HepG2 (cell line): Measurements from ENCODE around the gene RIT2. TPM values are rescaled to one million over a fixed set of nuclear protein-coding genes. Genes with fewer than 3 reads are reported as not detected.

Experiments
- ATAC-seq: fragments of 200-7000 bp; cut with Tn5 transposase; 3 replicates; pipeline ENCODE4 v1.9.1; 2020; ENCODE audit warnings: mild to moderate bottlenecking, moderate library complexity
- BruUV-seq: library from RNA; stranded (reverse); fragments of 400-500 nt; replicated peaks from 2 replicates; lab custom pipeline; 2021; lab: Mats Ljungman, UMichigan
- CTCF ChIA-PET: fragments of 300-600 bp; formaldehyde crosslinking; extraction: SDS; loops from one replicate; lab custom pipeline; 2021; ENCODE audit warnings: low total read pairs, inconsistent platforms, low intra/inter-chr PET ratio; lab: Yijun Ruan, JAX
- POLR2A ChIA-PET: fragments of 350-600 bp; sonication (Branson Sonifier 250); formaldehyde crosslinking; loops from one replicate; lab custom pipeline; 2020; ENCODE audit warnings: antibody characterized with exemption, inconsistent platforms; lab: Yijun Ruan, JAX
- DNase-seq: peaks from one replicate; pipeline ENCODE4 v3.0.0-alpha.2; 2015; ENCODE audit warnings: low spot score
- FAIRE-seq: peaks from 3 replicates; lab custom pipeline; 2011; peaks lifted over from hg19 to GRCh38; lab: Jason Lieb, UNC
- H2AFZ ChIP-seq: one replicate; pipeline ENCODE4 v1.6.1; 2011; ENCODE audit warnings: low read length, inconsistent platforms
- H3K27ac ChIP-seq: fragments of 300-600 bp; 3 replicates; pipeline ENCODE4 v1.8.0; 2011; ENCODE audit warnings: mixed run types, mild to moderate bottlenecking, mixed read lengths, low read length, inconsistent platforms; ENCODE audit not compliant: insufficient read depth; ENCODE audit errors: extremely low read length
- H3K27me3 ChIP-seq, 2 experiments: fragments of 200-600 bp in 1 of 2; 2 replicates in 1 of 2; 3 replicates in 1 of 2; pipeline versions ENCODE4 v1.6.0 to v1.8.0; 2011; ENCODE audit warnings: low read length in 2 of 2, mild to moderate bottlenecking in 2 of 2, moderate library complexity in 2 of 2, inconsistent platforms in 1 of 2; ENCODE audit not compliant: insufficient read depth in 2 of 2, control insufficient read depth in 1 of 2
- H3K36me3 ChIP-seq, 2 experiments: fragments of 200-600 bp in 1 of 2; replicated peaks in 1 of 2; 2 replicates in 1 of 2; 3 replicates in 1 of 2; pipeline versions ENCODE4 v1.5.1 to v1.8.0; 2011; ENCODE audit warnings: low read length in 2 of 2, inconsistent platforms in 1 of 2; ENCODE audit not compliant: insufficient read depth in 2 of 2, control insufficient read depth in 1 of 2
- H3K4me1 ChIP-seq: 2 replicates; pipeline ENCODE4 v1.5.1; 2012; ENCODE audit warnings: low read length, inconsistent platforms; ENCODE audit not compliant: insufficient read depth
- H3K4me2 ChIP-seq: 2 replicates; pipeline ENCODE4 v1.6.0; 2011; ENCODE audit warnings: low read depth, low read length, inconsistent platforms
- H3K4me3 ChIP-seq, 3 experiments: fragments of 200-600 bp in 1 of 3; sonication (generic), shearing (Covaris generic) in 1 of 3; replicated peaks in 1 of 3; 2 replicates each; pipeline ENCODE4 v1.5.1; 2011 to 2016; ENCODE audit warnings: low read length in 3 of 3, inconsistent platforms in 2 of 3, low read depth in 2 of 3, mild to moderate bottlenecking in 2 of 3, control low read depth in 1 of 3, mixed read lengths in 1 of 3; ENCODE audit not compliant: insufficient read depth in 1 of 3
- H3K79me2 ChIP-seq: one replicate; pipeline ENCODE4 v1.6.1; 2011; ENCODE audit warnings: low read length, inconsistent platforms; ENCODE audit not compliant: insufficient read depth
- H3K9ac ChIP-seq: 2 replicates; pipeline ENCODE4 v1.6.0; 2011; ENCODE audit warnings: mild to moderate bottlenecking, low read depth, low read length, inconsistent platforms; ENCODE audit not compliant: insufficient read depth
- H3K9me3 ChIP-seq: 2 replicates; pipeline ENCODE4 v1.5.1; 2012; ENCODE audit warnings: mild to moderate bottlenecking, low read length
- H4K20me1 ChIP-seq: 2 replicates; pipeline ENCODE4 v1.6.0; 2011; ENCODE audit warnings: inconsistent platforms, mild to moderate bottlenecking, low read length, moderate library complexity; ENCODE audit not compliant: insufficient read depth
- CCAR2 ChIP-seq: fragments of 200-400 bp; formaldehyde crosslinking; optimal IDR thresholded peaks from 2 replicates; pipeline ENCODE3; 2018; ENCODE audit warnings: low read depth, mild to moderate bottlenecking, low read length, moderate library complexity
- ETV6 ChIP-seq: sonication (generic); formaldehyde crosslinking; conservative IDR thresholded peaks from 2 replicates; pipeline ENCODE4 v1.4.0; 2020; ENCODE audit warnings: missing genetic modification reagents
- FOXA3 ChIP-seq: IDR thresholded peaks from 2 replicates; pipeline ENCODE4 v1.6.1; 2016; ENCODE audit warnings: missing genetic modification reagents, missing compliant biosample characterization
- MATR3 ChIP-seq: sonication (generic); formaldehyde crosslinking; IDR thresholded peaks from 2 replicates; pipeline ENCODE4 v1.4.0; 2020; ENCODE audit warnings: missing genetic modification reagents
- NCOA1 ChIP-seq: sonication (generic); formaldehyde crosslinking; IDR thresholded peaks from 2 replicates; pipeline ENCODE4 v1.9.0; 2021; ENCODE audit warnings: missing genetic modification reagents
- PHF21A ChIP-seq: sonication (generic); formaldehyde crosslinking; IDR thresholded peaks from 2 replicates; pipeline ENCODE4 v1.5.0; 2020; ENCODE audit warnings: mild to moderate bottlenecking, missing genetic modification reagents
- PREB ChIP-seq: sonication (generic); formaldehyde crosslinking; IDR thresholded peaks from 2 replicates; pipeline ENCODE4 v1.4.0; 2020; ENCODE audit warnings: missing genetic modification reagents
- RBAK ChIP-seq: sonication (generic); formaldehyde crosslinking; IDR thresholded peaks from 2 replicates; pipeline ENCODE4 v1.5.1; 2020; ENCODE audit warnings: mild to moderate bottlenecking, missing genetic modification reagents
- ZNF460 ChIP-seq: sonication (generic); formaldehyde crosslinking; IDR thresholded peaks from 2 replicates; pipeline ENCODE4 v1.5.1; 2020; ENCODE audit warnings: missing genetic modification reagents, mild to moderate bottlenecking, borderline replicate concordance
- WGBS: methylation state at CpG from one replicate; pipeline ENCODE4 v1.1.6; 2017; ENCODE audit warnings: low lambda C conversion rate; 5-methylcytosine and 5-hydroxymethylcytosine counted together
- in situ Hi-C: cut with HindIII; loops from 2 replicates; pipeline ENCODE4 v1.10.0; 2017; ENCODE audit warnings: low pct_unique_long_range_greater_than_20kb; ENCODE audit not compliant: extremely low pct_ligation_motif_present
- intact Hi-C: fragments of 100-400 bp; cut with micrococcal nuclease; formaldehyde crosslinking; loops from one replicate; pipeline ENCODE4 v1.10.0; 2022; ENCODE audit not compliant: unreplicated experiment
- polyA plus RNA-seq, 8 experiments: library from polyadenylated mRNA; depleted of rRNA in 3 of 8; stranded (reverse) in 7 of 8; unstranded in 1 of 8; fragments of >200 nt; fragmentation: Illumina TruSeq in 4 of 8; extraction: Trizol in 4 of 8; gene quantifications; 2 replicates each; pipeline versions ENCODE4 v1.2.1 to v1.2.3, GENCODE V29; 2011 to 2016; ENCODE audit warnings: low read depth in 4 of 8, missing spikeins in 1 of 8, mixed read lengths in 1 of 8; ENCODE audit not compliant: insufficient read depth in 1 of 8
- total RNA-seq, 5 experiments: library from RNA; depleted of rRNA; stranded (reverse); fragments of >200 nt; fragmentation: Illumina TruSeq; extraction: Trizol; gene quantifications; 2 replicates each; pipeline ENCODE4 v1.2.3, GENCODE V29; 2016; ENCODE audit warnings: low read depth in 1 of 5
- TF ChIP-seq, protein P1 (sequence below): sonication (generic); formaldehyde crosslinking; IDR thresholded peaks from 2 replicates; pipeline ENCODE4 v1.8.0; 2022; ENCODE audit warnings: mild to moderate bottlenecking, missing genetic modification reagents, borderline replicate concordance
- TF ChIP-seq, protein P2 (sequence below): sonication (generic); formaldehyde crosslinking; IDR thresholded peaks from 2 replicates; pipeline ENCODE4 v1.5.1; 2020; ENCODE audit warnings: missing genetic modification reagents, mild to moderate bottlenecking, borderline replicate concordance

Gene RIT2
- total and polyA plus RNA-seq, 2 of the 13 experiments (the other 11 are each of a cell fraction or from before 2014, with no cell fraction given), result not detected

DNA sequence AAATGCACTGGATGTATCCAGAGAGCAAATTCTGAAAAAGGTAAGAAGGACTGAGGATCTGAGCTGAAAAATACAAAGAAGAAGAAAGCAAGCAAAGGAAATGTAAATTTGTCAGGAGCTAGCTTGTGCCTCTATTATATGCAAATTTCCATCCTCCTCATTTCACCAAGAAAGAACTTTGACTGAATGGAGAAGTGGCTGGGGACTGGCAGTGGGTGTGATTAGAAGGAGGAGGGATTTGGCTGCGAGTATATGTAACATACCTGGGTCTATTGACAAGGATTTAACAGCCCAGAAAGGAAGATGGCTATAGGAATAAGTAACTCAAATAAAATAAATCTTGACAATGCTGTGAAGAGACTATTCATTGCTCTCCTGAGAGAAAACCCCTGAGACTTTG, 19.4 kb upstream of the RIT2 start:
- in situ Hi-C loops, result no loop called here
- TF ChIP-seq, protein P1, sequence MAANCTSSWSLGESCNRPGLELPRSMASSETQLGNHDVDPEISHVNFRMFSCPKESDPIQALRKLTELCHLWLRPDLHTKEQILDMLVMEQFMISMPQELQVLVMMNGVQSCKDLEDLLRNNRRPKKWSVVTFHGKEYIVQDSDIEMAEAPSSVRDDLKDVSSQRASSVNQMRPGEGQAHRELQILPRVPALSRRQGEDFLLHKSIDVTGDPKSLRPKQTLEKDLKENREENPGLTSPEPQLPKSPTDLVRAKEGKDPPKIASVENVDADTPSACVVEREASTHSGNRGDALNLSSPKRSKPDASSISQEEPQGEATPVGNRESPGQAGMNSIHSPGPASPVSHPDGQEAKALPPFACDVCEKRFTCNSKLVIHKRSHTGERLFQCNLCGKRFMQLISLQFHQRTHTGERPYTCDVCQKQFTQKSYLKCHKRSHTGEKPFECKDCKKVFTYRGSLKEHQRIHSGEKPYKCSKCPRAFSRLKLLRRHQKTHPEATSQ (CRISPR knock-in tag), result no peak
- TF ChIP-seq PREB (CRISPR knock-in tag), result no peak
- TF ChIP-seq PHF21A (CRISPR knock-in tag), result no peak
- no peak for TF ChIP-seq NCOA1 (CRISPR knock-in tag)
- TF ChIP-seq ZNF460 (CRISPR knock-in tag), result no peak
- TF ChIP-seq ETV6 (CRISPR knock-in tag), result no peak
- TF ChIP-seq, protein P2, sequence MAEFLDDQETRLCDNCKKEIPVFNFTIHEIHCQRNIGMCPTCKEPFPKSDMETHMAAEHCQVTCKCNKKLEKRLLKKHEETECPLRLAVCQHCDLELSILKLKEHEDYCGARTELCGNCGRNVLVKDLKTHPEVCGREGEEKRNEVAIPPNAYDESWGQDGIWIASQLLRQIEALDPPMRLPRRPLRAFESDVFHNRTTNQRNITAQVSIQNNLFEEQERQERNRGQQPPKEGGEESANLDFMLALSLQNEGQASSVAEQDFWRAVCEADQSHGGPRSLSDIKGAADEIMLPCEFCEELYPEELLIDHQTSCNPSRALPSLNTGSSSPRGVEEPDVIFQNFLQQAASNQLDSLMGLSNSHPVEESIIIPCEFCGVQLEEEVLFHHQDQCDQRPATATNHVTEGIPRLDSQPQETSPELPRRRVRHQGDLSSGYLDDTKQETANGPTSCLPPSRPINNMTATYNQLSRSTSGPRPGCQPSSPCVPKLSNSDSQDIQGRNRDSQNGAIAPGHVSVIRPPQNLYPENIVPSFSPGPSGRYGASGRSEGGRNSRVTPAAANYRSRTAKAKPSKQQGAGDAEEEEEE, result no peak
- TF ChIP-seq CCAR2, result no peak
- TF ChIP-seq FOXA3 (CRISPR knock-in tag), result no peak
- no peak for TF ChIP-seq MATR3 (CRISPR knock-in tag)
- TF ChIP-seq RBAK, result no peak
- H3K36me3 ChIP-seq, result no peaks in the 10 kb centered on the region
- H3K27ac ChIP-seq, result no peak overlapping the region
- ChIA-PET CTCF (no interaction called here), POLR2A (no interaction called here)
- no peaks in the 10 kb centered on the region for H4K20me1 ChIP-seq
- no peak overlapping the region for H3K4me2 ChIP-seq
- H3K4me3 ChIP-seq, result no peak overlapping the region
- DNase-seq (no peak), FAIRE-seq (no peak), ATAC-seq (no peak)
- H2AFZ ChIP-seq, result no peak overlapping the region
- BruUV-seq, result no TSS peak
- no peaks in the 10 kb centered on the region for H3K9me3 ChIP-seq
- intact Hi-C loops, result no loop called here
- H3K4me1 ChIP-seq, result no peaks in the 10 kb centered on the region
- WGBS, result 0% methylated on average over 1 of the region's 1 CpG
- no peaks in the 10 kb centered on the region for H3K79me2 ChIP-seq
- no peak overlapping the region for H3K9ac ChIP-seq
- no peaks in the 10 kb centered on the region; a peak in 2 of 5 replicates for H3K27me3 ChIP-seq
